Stimulated activated CD4-positive, alpha-beta T cell treated with anti-CD3 and anti-CD28 coated beads, Interleukin-12 subunit alpha, Interleukin-12 subunit beta, amount 100 ng/mL, for 24 hours (primary cell): ENCODE measurements around the gene SPATS2.
A peak's percentile ranks its signal among the peaks of the same experiment; 100 is the strongest.
"Not testable (repeated sequence)": the region's sequence is repeated elsewhere in the genome, so short reads cannot be mapped to it uniquely, and the experiment has no call there.

Source experiments
- DNase-seq, 2 experiments: peaks; one replicate each; pipeline ENCODE4 v3.0.0-alpha.2; 2020; ENCODE audit warnings: low read depth in 2 of 2

SPATS2 gene

GRCh38 chr12:49367381-49368239 lies at the start of gene SPATS2:
SPATS2 (plus strand) TSS chr12:49367462; CDS start chr12:49461013, 93,551 bp downstream.
- DNase-seq: peak in 1 of 2 experiments; percentile 92

- DNase-seq: not testable (repeated sequence)
These were observed 46.7 kb upstream of the SPATS2 start for GRCh38 chr12:49320411-49321103.

DNA sequence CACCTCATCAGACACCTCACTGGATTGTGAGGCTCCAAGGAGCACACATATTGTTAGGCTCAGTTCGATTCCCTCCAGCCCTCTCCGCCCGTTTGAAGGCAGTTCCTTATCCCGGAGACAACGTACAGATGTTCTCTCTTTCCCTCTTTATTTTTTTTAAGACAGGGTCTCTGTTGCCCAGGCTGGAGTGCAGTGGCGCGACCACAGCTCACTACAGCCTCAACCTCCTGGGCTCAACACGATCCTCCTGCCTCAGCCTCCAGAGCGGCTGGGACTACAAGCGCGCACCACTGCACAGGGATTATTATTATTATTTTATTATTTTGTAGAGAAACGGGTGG lies 44.9 kb upstream of the SPATS2 start:
- DNase-seq: no peak

DNA sequence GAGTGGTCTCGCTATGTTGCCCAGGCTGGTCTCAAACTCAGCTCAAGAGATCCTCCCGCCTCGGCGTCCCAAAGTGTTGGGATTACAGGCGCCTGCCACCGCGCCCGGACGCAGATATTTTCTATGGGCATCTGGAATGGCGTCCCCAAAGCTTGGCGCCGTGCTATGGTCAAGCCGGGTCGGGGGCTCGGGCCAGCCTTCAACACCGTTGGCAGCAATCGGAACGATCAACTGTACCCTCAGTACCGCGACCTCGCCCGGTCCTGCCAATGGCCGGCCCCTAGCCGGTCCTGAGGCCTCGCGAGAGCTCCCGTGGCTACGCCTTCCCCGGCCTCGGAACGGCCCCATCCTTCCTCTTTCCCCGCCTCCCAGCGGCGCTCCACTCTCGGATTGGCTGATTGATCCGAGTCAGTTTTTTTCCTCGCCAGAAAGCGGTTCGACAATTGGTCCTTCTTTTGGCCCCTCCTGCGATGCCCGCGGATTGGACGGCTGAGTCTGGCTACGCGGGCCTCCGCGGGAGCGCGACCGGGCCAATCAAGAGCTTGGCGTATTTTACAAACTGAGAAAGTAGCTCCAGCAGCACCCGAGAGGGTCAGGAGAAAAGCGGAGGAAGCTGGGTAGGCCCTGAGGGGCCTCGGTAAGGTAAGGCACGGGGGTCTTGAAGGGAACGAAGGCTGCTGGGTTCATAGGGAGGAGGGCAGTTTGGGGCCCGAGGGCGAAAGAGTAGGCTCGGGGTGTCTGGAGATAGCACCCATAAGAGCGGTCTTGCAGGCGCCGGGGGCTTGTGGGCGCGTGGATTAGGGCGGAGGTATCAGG lies 44.3 kb upstream of the SPATS2 start, which contains the start of gene TROAP:
Gene TROAP (plus strand): TSS at position 548 of the 816 bp plus-strand sequence. CDS start 354 bp downstream, outside the sequence.
- DNase-seq: peak; percentile 95 to 96

DNA sequence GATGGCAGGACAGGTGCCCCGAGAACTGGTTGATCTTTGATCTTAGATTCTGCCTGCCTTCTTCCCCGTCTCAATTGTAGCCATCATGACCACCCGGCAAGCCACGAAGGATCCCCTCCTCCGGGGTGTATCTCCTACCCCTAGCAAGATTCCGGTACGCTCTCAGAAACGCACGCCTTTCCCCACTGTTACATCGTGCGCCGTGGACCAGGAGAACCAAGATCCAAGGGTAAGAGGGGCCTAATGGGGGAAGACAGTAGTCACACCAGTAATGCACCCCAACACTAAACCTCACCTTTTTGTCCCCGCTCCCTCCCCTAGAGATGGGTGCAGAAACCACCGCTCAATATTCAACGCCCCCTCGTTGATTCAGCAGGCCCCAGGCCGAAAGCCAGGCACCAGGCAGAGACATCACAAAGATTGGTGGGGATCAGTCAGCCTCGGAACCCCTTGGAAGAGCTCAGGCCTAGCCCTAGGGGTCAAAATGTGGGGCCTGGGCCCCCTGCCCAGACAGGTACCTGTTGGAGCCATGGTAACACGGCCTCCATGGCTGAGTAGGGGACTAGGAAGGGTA lies 43.7 kb upstream of the SPATS2 start:
- DNase-seq: no peak

GRCh38 chr12:49325606-49326005 lies 41.7 kb upstream of the SPATS2 start:
- DNase-seq: no peak

DNA sequence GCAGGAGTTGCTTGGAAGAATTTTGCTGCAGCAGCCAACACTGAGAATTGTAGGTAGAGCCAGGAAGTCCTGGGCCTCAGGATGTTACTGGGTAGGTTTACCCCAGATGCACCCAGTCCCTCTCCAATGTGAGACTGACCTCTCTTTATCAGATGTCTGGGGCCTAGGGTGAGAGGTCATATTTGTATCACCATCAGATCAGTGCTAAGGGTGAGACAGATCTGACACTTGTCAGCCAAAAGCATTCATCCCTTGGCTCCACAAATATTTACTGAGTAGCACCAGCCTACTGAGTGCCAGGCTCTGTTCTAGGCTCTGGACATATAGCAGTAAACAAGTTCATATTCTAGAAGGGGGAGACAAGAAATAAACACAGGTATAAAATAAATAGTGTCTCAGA lies 39.9 kb upstream of the SPATS2 start:
- no peak for DNase-seq

GRCh38 chr12:49327887-49328286 lies 39.4 kb upstream of the SPATS2 start:
- DNase-seq: no peak

- DNase-seq: no peak
These were observed 38.4 kb upstream of the SPATS2 start for GRCh38 chr12:49328816-49329215.

DNA sequence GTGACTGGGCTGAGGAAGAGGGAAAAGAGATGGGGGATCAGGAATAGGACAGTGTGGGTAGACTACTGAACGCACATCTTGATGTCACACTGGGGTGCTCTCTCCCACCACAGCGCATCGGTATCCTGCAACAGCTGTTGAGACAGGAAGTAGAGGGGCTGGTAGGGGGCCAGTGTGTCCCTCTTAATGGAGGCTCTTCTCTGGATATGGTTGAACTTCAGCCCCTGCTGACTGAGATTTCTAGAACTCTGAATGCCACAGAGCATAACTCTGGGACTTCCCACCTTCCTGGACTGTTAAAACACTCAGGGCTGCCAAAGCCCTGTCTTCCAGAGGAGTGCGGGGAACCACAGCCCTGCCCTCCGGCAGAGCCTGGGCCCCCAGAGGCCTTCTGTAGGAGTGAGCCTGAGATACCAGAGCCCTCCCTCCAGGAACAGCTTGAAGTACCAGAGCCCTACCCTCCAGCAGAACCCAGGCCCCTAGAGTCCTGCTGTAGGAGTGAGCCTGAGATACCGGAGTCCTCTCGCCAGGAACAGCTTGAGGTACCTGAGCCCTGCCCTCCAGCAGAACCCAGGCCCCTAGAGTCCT lies 37.1 kb upstream of the SPATS2 start:
- DNase-seq: no peak

DNA sequence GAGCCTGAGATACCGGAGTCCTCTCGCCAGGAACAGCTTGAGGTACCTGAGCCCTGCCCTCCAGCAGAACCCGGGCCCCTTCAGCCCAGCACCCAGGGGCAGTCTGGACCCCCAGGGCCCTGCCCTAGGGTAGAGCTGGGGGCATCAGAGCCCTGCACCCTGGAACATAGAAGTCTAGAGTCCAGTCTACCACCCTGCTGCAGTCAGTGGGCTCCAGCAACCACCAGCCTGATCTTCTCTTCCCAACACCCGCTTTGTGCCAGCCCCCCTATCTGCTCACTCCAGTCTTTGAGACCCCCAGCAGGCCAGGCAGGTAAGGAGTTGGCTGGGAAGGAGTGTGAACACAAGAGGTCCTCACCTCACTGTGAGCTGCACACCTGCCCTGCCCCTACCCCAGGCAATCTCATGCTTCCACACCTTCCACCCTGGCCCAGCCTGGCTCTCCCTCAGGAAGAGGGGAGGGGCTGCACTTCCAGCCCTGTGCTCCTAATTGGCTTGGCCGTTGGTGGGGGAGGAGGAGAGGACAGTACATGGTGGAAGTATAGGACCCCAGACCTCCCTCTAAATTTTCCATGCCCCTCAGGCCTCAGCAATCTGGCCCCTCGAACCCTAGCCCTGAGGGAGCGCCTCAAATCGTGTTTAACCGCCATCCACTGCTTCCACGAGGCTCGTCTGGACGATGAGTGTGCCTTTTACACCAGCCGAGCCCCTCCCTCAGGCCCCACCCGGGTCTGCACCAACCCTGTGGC lies 36.5 kb upstream of the SPATS2 start:
- DNase-seq: no peak

DNA sequence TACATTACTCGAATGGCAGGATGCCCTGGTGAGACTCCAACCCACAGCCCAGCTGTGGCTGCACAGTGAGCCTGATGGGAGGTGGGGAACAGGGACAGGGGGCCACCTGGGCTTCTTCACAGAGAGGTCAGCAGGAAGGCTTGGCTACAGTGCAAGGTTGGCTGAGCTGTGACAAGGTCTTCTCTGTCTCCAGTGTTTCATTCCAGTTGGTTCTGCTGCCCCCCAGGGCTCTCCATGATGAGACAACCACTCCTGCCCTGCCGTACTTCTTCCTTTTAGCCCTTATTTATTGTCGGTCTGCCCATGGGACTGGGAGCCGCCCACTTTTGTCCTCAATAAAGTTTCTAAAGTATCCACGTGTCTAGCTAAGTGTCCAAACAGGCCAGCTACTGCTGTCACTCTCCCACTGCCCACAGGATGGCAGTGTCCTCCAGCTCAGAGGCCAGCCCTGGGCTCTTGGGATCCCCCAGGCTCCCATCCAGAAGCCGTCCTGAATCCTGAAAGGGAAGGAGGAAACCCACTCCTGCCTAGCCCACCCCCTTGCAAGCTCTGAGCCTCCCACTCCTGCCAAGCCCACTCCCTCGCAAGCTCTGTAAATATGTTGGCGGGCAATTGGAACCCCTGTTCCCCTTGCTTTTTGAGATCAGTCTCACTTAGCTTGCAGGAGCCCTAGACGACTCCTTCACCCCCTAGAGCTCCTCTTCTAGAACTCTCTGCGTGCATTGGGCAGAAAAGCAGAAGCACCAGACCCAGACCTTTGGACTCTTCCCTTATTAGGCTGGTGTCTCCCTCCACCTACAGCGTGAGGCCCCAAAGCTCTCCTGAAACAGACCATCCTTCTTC lies 35.7 kb upstream of the SPATS2 start:
- DNase-seq: no peak

DNA sequence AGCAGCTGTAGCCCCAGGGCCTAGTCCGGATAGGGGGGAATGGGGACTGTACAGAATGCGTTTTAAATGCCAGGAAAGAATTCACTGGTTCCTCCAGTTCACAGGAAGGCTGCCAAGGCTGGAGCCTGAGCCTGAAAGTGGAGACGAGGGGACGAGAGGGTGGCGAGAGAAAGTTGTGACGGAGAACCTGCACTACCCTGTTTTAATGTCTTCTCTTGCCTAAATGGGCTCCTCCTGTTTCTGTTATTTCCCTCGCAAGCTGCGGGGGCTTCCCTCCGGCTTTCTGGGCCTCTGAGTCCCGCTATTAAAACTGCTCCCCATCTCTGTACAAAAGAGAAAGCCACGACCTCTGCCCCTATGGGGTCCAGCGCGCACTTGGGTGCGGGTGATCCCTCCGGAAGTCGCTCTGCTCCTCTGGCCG lies 34.8 kb upstream of the SPATS2 start:
- no peak for DNase-seq

- DNase-seq: no peak
These were observed 34.3 kb upstream of the SPATS2 start for GRCh38 chr12:49332891-49333371.

DNA sequence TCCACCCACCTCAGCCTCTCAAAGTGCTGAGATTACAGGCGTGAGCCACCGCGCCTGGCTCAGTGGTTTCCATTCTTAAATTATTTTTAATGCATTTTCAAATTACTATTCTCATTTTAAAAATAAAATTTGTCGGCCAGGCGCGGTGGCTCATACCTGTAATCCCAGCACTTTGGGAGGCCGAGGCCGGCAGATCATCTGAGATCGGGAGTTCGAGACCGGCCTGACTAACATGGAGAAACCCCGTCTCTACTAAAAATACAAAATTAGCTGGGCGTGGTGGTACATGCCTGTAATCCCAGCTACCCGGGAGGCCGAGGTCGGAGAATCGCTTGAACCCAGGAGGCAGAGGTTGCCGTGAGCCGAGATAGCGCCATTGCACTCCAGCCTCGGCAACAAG lies 33.5 kb upstream of the SPATS2 start:
- DNase-seq: not testable (repeated sequence)

DNA sequence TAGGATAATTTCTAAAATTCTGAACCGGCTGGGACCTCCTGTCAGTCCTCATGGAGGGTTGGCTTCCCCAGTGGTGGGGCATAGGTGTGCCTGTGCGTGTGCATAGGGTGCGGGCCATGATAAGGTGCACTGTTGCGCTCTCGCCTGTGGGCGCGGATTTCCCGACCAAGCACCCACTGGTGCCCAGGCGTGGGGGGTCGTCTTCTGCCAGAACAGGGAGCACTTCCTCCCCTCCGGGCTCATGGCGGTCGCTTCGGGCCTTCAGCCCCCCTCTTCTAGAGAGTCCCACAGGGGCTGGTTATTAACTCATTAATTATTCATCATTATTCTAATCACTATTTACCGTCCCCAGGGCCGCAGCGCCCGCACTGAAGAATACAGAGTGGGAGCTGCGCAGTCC lies 33.0 kb upstream of the SPATS2 start:
- DNase-seq: no peak

- DNase-seq: no peak
These were observed 32.6 kb upstream of the SPATS2 start for GRCh38 chr12:49334681-49335080.

DNA sequence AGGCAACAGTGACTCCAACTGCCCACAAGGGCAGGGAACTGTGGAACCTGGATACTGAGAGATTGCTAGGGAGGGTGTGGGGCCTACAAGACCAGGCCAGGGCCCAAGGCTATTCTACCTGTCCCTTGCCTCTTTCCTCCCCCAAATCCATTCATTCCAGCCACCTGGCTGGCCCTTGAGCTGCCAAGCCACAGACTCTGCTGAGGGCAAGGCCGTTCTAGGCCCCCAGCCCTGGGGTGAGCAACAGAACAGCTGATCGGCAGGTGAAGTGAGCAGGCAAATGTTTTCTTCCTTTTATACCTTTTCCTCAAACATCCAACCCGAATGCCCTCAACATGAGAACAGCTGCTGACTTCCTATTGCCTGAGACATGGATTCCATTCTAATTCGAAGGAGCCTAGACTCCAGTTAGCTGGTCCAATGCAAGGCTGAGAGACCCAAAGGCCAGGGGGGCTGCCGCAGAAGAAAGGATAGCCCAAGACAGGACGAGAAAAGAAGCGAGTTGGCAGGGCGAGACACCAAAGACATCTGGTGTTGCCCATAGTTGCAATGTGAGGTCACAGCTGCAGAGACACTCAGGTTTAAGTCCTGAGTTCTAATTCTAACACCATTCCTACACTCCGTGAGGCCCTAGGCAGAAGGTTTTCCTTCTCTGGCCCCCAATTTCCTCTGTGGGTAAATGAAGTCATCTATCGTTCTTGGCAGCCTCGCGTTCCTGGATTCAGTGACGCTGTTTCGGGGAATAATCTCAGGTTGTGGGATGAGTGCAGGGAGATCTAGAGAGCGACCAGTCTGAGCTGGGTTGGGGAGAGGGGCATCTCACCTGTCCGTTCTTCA lies 31.9 kb upstream of the SPATS2 start:
- no peak for DNase-seq
